T-helper 1 cell treated with Interleukin-12 subunit alpha and Interleukin-12 subunit beta and Interleukin-4 antibody, amounts not matched to agents 30 μg/mL and 1 μg/mL, for 36 hours (primary cell): ENCODE measurements around the gene ABHD12.

ENCODE experiments used
- H3K27ac Mint-ChIP-seq: one replicate; pipeline ENCODE4 v1.8.0; 2021; ENCODE audit warnings: mild to moderate bottlenecking, mixed read lengths
- H3K27me3 Mint-ChIP-seq: one replicate; pipeline ENCODE4 v1.8.0; 2021; ENCODE audit warnings: low read depth, mixed read lengths
- H3K36me3 Mint-ChIP-seq: one replicate; pipeline ENCODE4 v1.8.0; 2021; ENCODE audit warnings: low read depth, mixed read lengths
- H3K4me1 Mint-ChIP-seq: one replicate; pipeline ENCODE4 v1.8.0; 2021; ENCODE audit warnings: low read depth, mixed read lengths
- H3K4me3 Mint-ChIP-seq: one replicate; pipeline ENCODE4 v1.8.0; 2021; ENCODE audit warnings: mild to moderate bottlenecking, moderate library complexity, mixed read lengths
- H3K9me3 Mint-ChIP-seq: one replicate; pipeline ENCODE4 v1.8.0; 2021; ENCODE audit warnings: mixed read lengths

The ABHD12 gene

GRCh38 chr20:25303292-25304024 lies 87.2 kb downstream of the ABHD12 start:
- Mint-ChIP-seq H3K4me1 (no peaks in the 10 kb centered on the region), H3K9me3 (no peaks in the 10 kb centered on the region), H3K27me3 (no peaks in the 10 kb centered on the region), H3K4me3 (no peak overlapping the region), H3K36me3 (peaks cover 8% of the 10 kb centered on the region), H3K27ac (no peak overlapping the region)

DNA sequence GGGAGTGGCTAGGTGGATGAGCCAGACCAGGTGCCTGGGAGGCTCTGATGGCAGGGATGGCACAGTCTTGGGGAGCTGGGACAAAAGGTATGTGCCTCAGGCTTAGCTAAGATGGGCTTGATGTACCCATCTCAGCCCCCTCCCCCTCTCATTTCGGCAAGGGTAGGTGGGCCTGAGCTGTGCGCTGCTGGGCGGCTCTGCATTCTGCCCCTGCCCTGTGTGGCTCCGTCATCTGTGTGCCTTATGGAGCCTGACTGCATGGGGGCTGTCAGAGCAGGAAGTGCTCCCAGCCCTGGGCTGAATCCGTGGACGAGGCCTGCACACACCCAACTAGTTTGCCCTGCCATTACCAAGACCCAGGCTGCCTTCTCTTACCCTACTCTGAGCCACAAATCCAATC lies 88.0 kb downstream of the ABHD12 start:
- Mint-ChIP-seq H3K9me3 (no peaks in the 10 kb centered on the region), H3K27ac (no peak overlapping the region), H3K36me3 (peaks cover 8% of the 10 kb centered on the region), H3K27me3 (no peaks in the 10 kb centered on the region), H3K4me3 (no peak overlapping the region), H3K4me1 (peaks cover 2% of the 10 kb centered on the region)

DNA sequence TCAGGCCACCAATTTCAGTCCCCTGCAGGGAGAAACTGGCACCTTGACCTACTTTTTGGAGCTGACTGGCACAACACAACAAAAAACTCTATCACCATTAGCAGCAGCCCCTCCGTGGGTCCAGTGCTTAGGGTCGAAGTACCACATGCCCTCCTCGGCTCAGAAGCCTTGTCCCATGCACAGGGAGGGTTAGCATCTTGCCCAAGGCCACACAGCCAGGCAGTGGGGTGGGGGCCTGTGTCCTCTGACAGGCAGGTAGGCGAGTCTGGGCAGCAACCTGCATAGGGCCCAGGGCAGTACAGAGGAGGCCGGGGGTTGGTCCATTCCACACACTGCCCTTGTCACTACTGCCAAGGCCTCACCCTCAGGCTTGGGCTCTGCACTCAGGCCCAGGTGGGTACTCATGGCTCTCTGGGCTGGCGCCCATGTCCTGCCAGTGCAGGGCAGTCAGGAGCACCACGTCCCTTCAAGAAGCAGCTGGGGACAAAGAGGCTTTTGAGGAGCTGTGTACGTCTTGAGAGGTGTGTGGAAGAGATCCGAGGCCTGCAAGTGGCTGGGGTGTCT lies 89.2 kb downstream of the ABHD12 start:
- H3K9me3 Mint-ChIP-seq = no peaks in the 10 kb centered on the region
- H3K4me1 Mint-ChIP-seq = peaks cover 5% of the 10 kb centered on the region
- H3K27ac Mint-ChIP-seq = no peak overlapping the region
- no peak overlapping the region for H3K4me3 Mint-ChIP-seq
- no peaks in the 10 kb centered on the region for H3K27me3 Mint-ChIP-seq
- H3K36me3 Mint-ChIP-seq = peaks cover 3% of the 10 kb centered on the region

- Mint-ChIP-seq H3K9me3 (no peaks in the 10 kb centered on the region), H3K27ac (no peak overlapping the region), H3K4me3 (no peak overlapping the region), H3K36me3 (peaks cover 3% of the 10 kb centered on the region), H3K4me1 (peaks cover 5% of the 10 kb centered on the region), H3K27me3 (no peaks in the 10 kb centered on the region)
Measured at GRCh38 chr20:25300496-25301170, 90.0 kb downstream of the ABHD12 start.

- peaks cover 9% of the 10 kb centered on the region for H3K4me1 Mint-ChIP-seq
- H3K27me3 Mint-ChIP-seq = no peaks in the 10 kb centered on the region
- no peak overlapping the region for H3K4me3 Mint-ChIP-seq
- no peaks in the 10 kb centered on the region for H3K9me3 Mint-ChIP-seq
- peaks cover 3% of the 10 kb centered on the region for H3K36me3 Mint-ChIP-seq
- no peak overlapping the region for H3K27ac Mint-ChIP-seq
Measured at GRCh38 chr20:25299806-25300205, 90.8 kb downstream of the ABHD12 start.

DNA sequence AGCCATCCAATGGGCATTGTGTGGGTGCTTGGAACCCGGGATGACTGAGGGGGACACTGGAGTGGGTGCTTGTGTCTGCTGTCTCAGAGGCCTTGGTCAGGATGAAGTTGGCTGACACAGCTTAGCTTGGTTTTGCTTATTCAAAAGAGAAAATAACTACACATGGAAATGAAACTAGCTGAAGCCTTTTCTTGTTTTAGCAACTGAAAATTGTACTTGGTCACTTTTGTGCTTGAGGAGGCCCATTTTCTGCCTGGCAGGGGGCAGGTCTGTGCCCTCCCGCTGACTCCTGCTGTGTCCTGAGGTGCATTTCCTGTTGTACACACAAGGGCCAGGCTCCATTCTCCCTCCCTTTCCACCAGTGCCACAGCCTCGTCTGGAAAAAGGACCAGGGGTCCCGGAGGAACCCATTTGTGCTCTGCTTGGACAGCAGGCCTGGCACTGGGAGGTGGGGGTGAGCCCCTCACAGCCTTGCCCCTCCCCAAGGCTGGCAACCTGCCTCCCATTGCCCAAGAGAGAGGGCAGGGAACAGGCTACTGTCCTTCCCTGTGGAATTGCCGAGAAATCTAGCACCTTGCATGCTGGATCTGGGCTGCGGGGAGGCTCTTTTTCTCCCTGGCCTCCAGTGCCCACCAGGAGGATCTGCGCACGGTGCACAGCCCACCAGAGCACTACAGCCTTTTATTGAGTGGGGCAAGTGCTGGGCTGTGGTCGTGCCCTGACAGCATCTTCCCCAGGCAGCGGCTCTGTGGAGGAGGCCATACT lies 93.3 kb downstream of the ABHD12 start:
- Mint-ChIP-seq H3K4me1 (peaks cover 11% of the 10 kb centered on the region), H3K27ac (no peak overlapping the region), H3K36me3 (peaks cover 3% of the 10 kb centered on the region), H3K27me3 (no peaks in the 10 kb centered on the region), H3K9me3 (no peaks in the 10 kb centered on the region), H3K4me3 (no peak overlapping the region)

- Mint-ChIP-seq H3K27me3 (no peaks in the 10 kb centered on the region), H3K36me3 (peaks cover 5% of the 10 kb centered on the region), H3K4me1 (peaks cover 11% of the 10 kb centered on the region), H3K4me3 (no peak overlapping the region), H3K27ac (no peak overlapping the region), H3K9me3 (no peaks in the 10 kb centered on the region)
Measured at GRCh38 chr20:25296094-25297093, 94.2 kb downstream of the ABHD12 start.

DNA sequence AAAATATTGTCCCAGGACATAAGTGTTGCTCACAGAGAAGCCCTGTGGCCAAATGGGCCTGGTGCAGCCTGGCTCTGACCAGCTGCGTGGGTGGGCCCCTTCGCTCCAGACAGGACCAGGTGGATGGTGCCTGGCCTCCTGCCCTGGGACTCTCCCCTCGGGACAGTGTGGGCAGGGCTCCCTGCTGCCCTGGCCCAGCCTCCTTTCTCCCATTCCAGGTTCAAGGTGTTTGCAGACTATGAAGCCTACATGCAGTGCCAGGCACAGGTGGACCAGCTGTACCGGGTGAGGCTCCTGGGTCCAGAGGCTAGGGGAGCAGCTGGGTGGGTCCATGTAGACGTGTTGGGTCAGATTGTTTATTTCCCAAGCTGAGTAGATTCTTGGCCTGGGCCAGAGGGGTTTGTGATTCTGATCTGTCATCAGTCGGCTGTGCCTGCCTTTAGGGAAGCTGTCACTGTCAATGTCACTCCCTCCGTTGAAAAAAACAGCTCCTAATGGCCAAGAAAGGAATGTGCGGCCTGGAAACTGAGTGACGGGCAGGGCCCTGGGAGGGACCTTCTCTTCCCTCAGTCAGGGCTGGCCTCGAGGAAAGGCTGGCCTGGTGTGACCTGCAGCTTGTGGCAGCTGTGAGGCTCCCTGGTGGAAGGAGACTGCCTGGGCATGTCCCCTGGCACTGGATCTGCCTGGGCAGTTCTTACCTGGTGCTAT lies 95.1 kb downstream of the ABHD12 start:
- Mint-ChIP-seq H3K4me1 (peaks cover 11% of the 10 kb centered on the region), H3K9me3 (no peaks in the 10 kb centered on the region), H3K27me3 (no peaks in the 10 kb centered on the region), H3K36me3 (peaks cover 5% of the 10 kb centered on the region), H3K4me3 (no peak overlapping the region), H3K27ac (no peak overlapping the region)

DNA sequence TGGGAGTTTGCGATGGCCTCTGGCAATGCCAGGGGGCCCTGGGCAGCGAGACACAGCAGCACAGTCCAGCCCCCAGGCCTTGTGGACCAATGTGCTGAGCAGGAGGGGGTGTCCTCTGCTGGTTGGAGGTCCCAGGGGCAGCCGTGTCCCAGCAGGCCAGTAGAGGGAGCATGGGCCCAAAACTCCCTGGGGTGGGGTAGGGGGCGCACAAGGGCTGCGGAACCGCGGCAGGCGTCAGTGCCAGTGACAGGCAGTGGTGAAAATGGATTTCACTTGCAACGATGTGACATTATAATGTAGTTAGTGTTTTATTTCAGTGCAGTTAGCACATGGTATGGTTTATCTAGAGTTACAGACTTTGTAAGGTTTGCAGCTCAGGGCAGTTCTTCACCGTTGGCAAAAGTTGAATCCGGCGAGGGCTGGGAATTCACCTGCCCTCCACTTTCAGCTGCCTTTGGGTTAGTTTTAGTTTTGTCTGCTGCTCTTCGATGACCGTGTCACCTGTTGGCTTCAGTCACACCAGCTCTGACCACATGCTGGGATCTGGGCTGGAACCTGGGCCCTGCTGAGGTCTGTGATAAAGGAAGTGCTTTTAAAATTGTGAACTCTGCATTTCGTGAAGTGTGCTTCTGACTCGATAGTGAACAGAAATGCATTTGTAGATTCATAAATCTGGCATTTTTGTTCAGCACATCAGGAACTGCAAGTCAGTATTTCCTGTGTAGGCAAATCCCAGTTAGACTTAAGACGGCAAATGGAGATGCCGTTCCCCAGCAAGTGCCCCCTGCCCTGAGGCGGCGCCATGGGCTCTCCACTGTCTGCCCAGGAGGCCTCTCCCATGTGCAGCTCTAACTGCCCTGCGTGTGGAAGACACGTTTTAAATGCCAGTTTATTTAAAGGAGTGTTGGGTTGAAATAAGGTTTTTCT lies 95.9 kb downstream of the ABHD12 start:
- Mint-ChIP-seq H3K9me3 (no peaks in the 10 kb centered on the region), H3K27ac (no peak overlapping the region), H3K4me1 (peaks cover 11% of the 10 kb centered on the region), H3K4me3 (no peak overlapping the region), H3K36me3 (peaks cover 5% of the 10 kb centered on the region), H3K27me3 (no peaks in the 10 kb centered on the region)

- Mint-ChIP-seq H3K36me3 (peaks cover 5% of the 10 kb centered on the region), H3K9me3 (no peaks in the 10 kb centered on the region), H3K27ac (no peak overlapping the region), H3K27me3 (no peaks in the 10 kb centered on the region), H3K4me3 (no peak overlapping the region), H3K4me1 (peaks cover 11% of the 10 kb centered on the region)
Measured at GRCh38 chr20:25293910-25294458, 96.7 kb downstream of the ABHD12 start.

GRCh38 chr20:25293507-25293906 lies 97.1 kb downstream of the ABHD12 start:
- H3K36me3 Mint-ChIP-seq = peaks cover 5% of the 10 kb centered on the region
- no peaks in the 10 kb centered on the region for H3K27me3 Mint-ChIP-seq
- no peaks in the 10 kb centered on the region for H3K9me3 Mint-ChIP-seq
- H3K4me3 Mint-ChIP-seq = no peak overlapping the region
- H3K4me1 Mint-ChIP-seq = peaks cover 11% of the 10 kb centered on the region
- no peak overlapping the region for H3K27ac Mint-ChIP-seq

- no peak overlapping the region for H3K4me3 Mint-ChIP-seq
- H3K4me1 Mint-ChIP-seq = peaks cover 10% of the 10 kb centered on the region
- H3K36me3 Mint-ChIP-seq = peaks cover 2% of the 10 kb centered on the region
- no peaks in the 10 kb centered on the region for H3K27me3 Mint-ChIP-seq
- H3K27ac Mint-ChIP-seq = no peak overlapping the region
- H3K9me3 Mint-ChIP-seq = no peaks in the 10 kb centered on the region
Measured at GRCh38 chr20:25292176-25292891, 98.3 kb downstream of the ABHD12 start.
